ENCODE data around the gene XYLT1.
A peak's percentile ranks its signal among the peaks of the same experiment; 100 is the strongest.
"Not testable (repeated sequence)": the region's sequence is repeated elsewhere in the genome, so short reads cannot be mapped to it uniquely, and the experiment has no call there.

Gene XYLT1

GRCh38 chr16:17346621-17347569 is 123.9 kb downstream of the XYLT1 start:
- Mint-ChIP-seq H3K36me3 (peaks cover 35 to 49% of the 10 kb centered on the region in 2 donors), H3K27ac (peak overlapping the region; percentile 99), H3K9me3 (no peaks in the 10 kb centered on the region), H3K4me3 (peak overlapping the region; percentile 63 to 77), H3K4me1 (peaks cover 61 to 98% of the 10 kb centered on the region in 2 donors), H3K27me3 (no peaks in the 10 kb centered on the region)
- DNase-seq (peak; percentile 78), ATAC-seq (replicated peaks) (peak; percentile 62 to 72)

- peaks cover 35 to 48% of the 10 kb centered on the region in 2 donors for H3K36me3 Mint-ChIP-seq
- H3K4me3 Mint-ChIP-seq = peak overlapping the region; percentile 21 to 39
- peak in 1 of 2 donors; percentile 3 for ATAC-seq (replicated peaks)
- no peaks in the 10 kb centered on the region for H3K9me3 Mint-ChIP-seq
- peaks cover 70 to 98% of the 10 kb centered on the region in 2 donors for H3K4me1 Mint-ChIP-seq
- H3K27ac Mint-ChIP-seq = peak overlapping the region; percentile 99
- peak; percentile 26 for DNase-seq
- no peaks in the 10 kb centered on the region for H3K27me3 Mint-ChIP-seq
These were observed 125.7 kb downstream of the XYLT1 start for GRCh38 chr16:17345043-17345442.

- H3K27ac Mint-ChIP-seq = peak overlapping the region; percentile 99
- peaks cover 28 to 50% of the 10 kb centered on the region in 2 donors for H3K36me3 Mint-ChIP-seq
- peak; percentile 76 for DNase-seq
- no peaks in the 10 kb centered on the region for H3K9me3 Mint-ChIP-seq
- no peaks in the 10 kb centered on the region for H3K27me3 Mint-ChIP-seq
- peak; percentile 55 for ATAC-seq (replicated peaks)
- H3K4me1 Mint-ChIP-seq = peaks cover 70 to 92% of the 10 kb centered on the region in 2 donors
- peak overlapping the region; percentile 70 to 77 for H3K4me3 Mint-ChIP-seq
These were observed 127.0 kb downstream of the XYLT1 start for GRCh38 chr16:17343728-17344127.

- peaks cover 66 to 91% of the 10 kb centered on the region in 2 donors for H3K4me1 Mint-ChIP-seq
- peak overlapping the region; percentile 67 to 73 for H3K4me3 Mint-ChIP-seq
- H3K27me3 Mint-ChIP-seq = no peaks in the 10 kb centered on the region
- DNase-seq (peak; percentile 85), ATAC-seq (replicated peaks) (peak; percentile 68 to 71)
- peak overlapping the region; percentile 99 for H3K27ac Mint-ChIP-seq
- peaks cover 0 to 1% of the 10 kb centered on the region in 2 donors for H3K9me3 Mint-ChIP-seq
- peaks cover 31 to 54% of the 10 kb centered on the region in 2 donors for H3K36me3 Mint-ChIP-seq
These were observed 127.7 kb downstream of the XYLT1 start for GRCh38 chr16:17343028-17343427.

- peak overlapping the region; percentile 60 to 73 for H3K4me3 Mint-ChIP-seq
- ATAC-seq (replicated peaks) = no peak
- peaks cover 33 to 56% of the 10 kb centered on the region in 2 donors for H3K36me3 Mint-ChIP-seq
- peak overlapping the region; percentile 99 for H3K27ac Mint-ChIP-seq
- no peaks in the 10 kb centered on the region for H3K27me3 Mint-ChIP-seq
- peaks cover 57 to 87% of the 10 kb centered on the region in 2 donors for H3K4me1 Mint-ChIP-seq
- peak; percentile 34 for DNase-seq
- peaks cover 0 to 2% of the 10 kb centered on the region in 2 donors for H3K9me3 Mint-ChIP-seq
These were observed 128.7 kb downstream of the XYLT1 start for GRCh38 chr16:17342031-17342430.

GRCh38 chr16:17340804-17341203 is 130.0 kb downstream of the XYLT1 start:
- no peaks in the 10 kb centered on the region for H3K27me3 Mint-ChIP-seq
- peak overlapping the region; percentile 48 to 70 for H3K4me3 Mint-ChIP-seq
- H3K9me3 Mint-ChIP-seq = peaks cover 0 to 2% of the 10 kb centered on the region in 2 donors
- ATAC-seq (replicated peaks) (no peak), DNase-seq (no peak)
- peaks cover 56 to 85% of the 10 kb centered on the region in 2 donors for H3K4me1 Mint-ChIP-seq
- peaks cover 37 to 63% of the 10 kb centered on the region in 2 donors for H3K36me3 Mint-ChIP-seq
- H3K27ac Mint-ChIP-seq = peak overlapping the region; percentile 90

- H3K27ac Mint-ChIP-seq = peak overlapping the region; percentile 3
These were observed 130.8 kb downstream of the XYLT1 start for GRCh38 chr16:17339764-17340541.

GRCh38 chr16:17338244-17338643 is 132.5 kb downstream of the XYLT1 start:
- H3K27ac Mint-ChIP-seq = peak overlapping the region; percentile 14
- peaks cover 51 to 82% of the 10 kb centered on the region in 2 donors for H3K4me1 Mint-ChIP-seq
- H3K27me3 Mint-ChIP-seq = no peaks in the 10 kb centered on the region
- no peak for DNase-seq
- H3K4me3 Mint-ChIP-seq = no peak overlapping the region
- no peak for ATAC-seq (replicated peaks)
- peaks cover 0 to 2% of the 10 kb centered on the region in 2 donors for H3K9me3 Mint-ChIP-seq
- peaks cover 46 to 71% of the 10 kb centered on the region in 2 donors for H3K36me3 Mint-ChIP-seq

More at GRCh38 chr16:17339764-17340541, 130.8 kb downstream of the XYLT1 start:
- peaks cover 53 to 84% of the 10 kb centered on the region in 2 donors for H3K4me1 Mint-ChIP-seq
- H3K9me3 Mint-ChIP-seq = peaks cover 0 to 2% of the 10 kb centered on the region in 2 donors
- ATAC-seq (replicated peaks) (no peak), DNase-seq (no peak)
- H3K27me3 Mint-ChIP-seq = no peaks in the 10 kb centered on the region
- H3K4me3 Mint-ChIP-seq = no peak overlapping the region
- peaks cover 41 to 68% of the 10 kb centered on the region in 2 donors for H3K36me3 Mint-ChIP-seq

GRCh38 chr16:17336530-17336900 is 134.2 kb downstream of the XYLT1 start:
- Mint-ChIP-seq H3K27ac (no peak overlapping the region), H3K36me3 (peaks cover 39 to 62% of the 10 kb centered on the region in 2 donors), H3K9me3 (peaks cover 0 to 2% of the 10 kb centered on the region in 2 donors), H3K27me3 (no peaks in the 10 kb centered on the region), H3K4me3 (no peak overlapping the region), H3K4me1 (peaks cover 45 to 78% of the 10 kb centered on the region in 2 donors)
- DNase-seq = no peak
- ATAC-seq (replicated peaks) = no peak

- no peak for ATAC-seq (replicated peaks)
- Mint-ChIP-seq H3K36me3 (peaks cover 35 to 58% of the 10 kb centered on the region in 2 donors), H3K4me1 (peaks cover 40 to 73% of the 10 kb centered on the region in 2 donors), H3K27me3 (no peaks in the 10 kb centered on the region), H3K27ac (no peak overlapping the region), H3K9me3 (peaks cover 0 to 2% of the 10 kb centered on the region in 2 donors), H3K4me3 (no peak overlapping the region)
- DNase-seq = no peak
These were observed 134.8 kb downstream of the XYLT1 start for GRCh38 chr16:17335826-17336529.

GRCh38 chr16:17335406-17335805 is 135.4 kb downstream of the XYLT1 start:
- H3K4me3 Mint-ChIP-seq; H3K9me3 Mint-ChIP-seq; H3K27ac Mint-ChIP-seq; DNase-seq; ATAC-seq (replicated peaks); H3K27me3 Mint-ChIP-seq: not testable (repeated sequence)
- Mint-ChIP-seq H3K4me1 (peaks cover 34 to 72% of the 10 kb centered on the region in 2 donors), H3K36me3 (peaks cover 32 to 55% of the 10 kb centered on the region in 2 donors)

GRCh38 chr16:17334096-17334495 is 136.7 kb downstream of the XYLT1 start:
- H3K4me1 Mint-ChIP-seq = peaks cover 34 to 68% of the 10 kb centered on the region in 2 donors
- H3K4me3 Mint-ChIP-seq = no peak overlapping the region
- no peaks in the 10 kb centered on the region for H3K27me3 Mint-ChIP-seq
- ATAC-seq (replicated peaks) (peak; percentile 34 to 45), DNase-seq (no peak)
- H3K36me3 Mint-ChIP-seq = peaks cover 30 to 52% of the 10 kb centered on the region in 2 donors
- H3K27ac Mint-ChIP-seq = peak overlapping the region; percentile 77
- peaks cover 0 to 2% of the 10 kb centered on the region in 2 donors for H3K9me3 Mint-ChIP-seq

- Mint-ChIP-seq H3K27me3 (no peaks in the 10 kb centered on the region), H3K27ac (no peak overlapping the region), H3K9me3 (peaks cover 0 to 2% of the 10 kb centered on the region in 2 donors), H3K4me3 (no peak overlapping the region), H3K36me3 (peaks cover 27 to 46% of the 10 kb centered on the region in 2 donors), H3K4me1 (peaks cover 36 to 64% of the 10 kb centered on the region in 2 donors)
- no peak for DNase-seq
- no peak for ATAC-seq (replicated peaks)
These were observed 137.5 kb downstream of the XYLT1 start for GRCh38 chr16:17333229-17333628.
